Neural crest cell (in vitro differentiated cells): Measurements from ENCODE around the gene VTA1. TPM values are rescaled to one million over a fixed set of nuclear protein-coding genes. Genes with fewer than 3 reads are reported as not detected.
"Not testable (repeated sequence)": the region's sequence is repeated elsewhere in the genome, so short reads cannot be mapped to it uniquely, and the experiment has no call there.

Source experiments
- DNase-seq: peaks from one replicate; pipeline ENCODE4 v3.0.0; 2021; ENCODE audit warnings: low read depth, mixed read lengths, low spot score
- H3K27ac Mint-ChIP-seq: one replicate; pipeline ENCODE4 v1.8.0; 2021; ENCODE audit warnings: mild to moderate bottlenecking, mixed read lengths; ENCODE audit not compliant: unreplicated experiment
- H3K27me3 Mint-ChIP-seq: 2 replicates; pipeline ENCODE4 v1.8.0; 2021; ENCODE audit warnings: low read depth, mild to moderate bottlenecking, mixed read lengths
- H3K36me3 Mint-ChIP-seq: 2 replicates; pipeline ENCODE4 v1.8.0; 2021; ENCODE audit warnings: low read depth, mild to moderate bottlenecking, mixed read lengths
- H3K4me1 Mint-ChIP-seq: 2 replicates; pipeline ENCODE4 v1.8.0; 2021; ENCODE audit warnings: mixed read lengths
- H3K4me3 Mint-ChIP-seq: one replicate; pipeline ENCODE4 v1.8.0; 2021; ENCODE audit warnings: mild to moderate bottlenecking, mixed read lengths
- H3K9me3 Mint-ChIP-seq: 2 replicates; pipeline ENCODE4 v1.8.0; 2021; ENCODE audit warnings: mixed read lengths
- CTCF ChIP-seq: fragments of 200-600 bp; sonication (generic); conservative IDR thresholded peaks from 2 replicates; pipeline ENCODE4 v1.5.0; 2021; ENCODE audit warnings: antibody characterized with exemption, mild to moderate bottlenecking
- long read RNA-seq: library from polyadenylated mRNA; unstranded; transcript quantifications from one replicate; pipeline ENCODE4 v2.0.0, GENCODE V29; 2020
- total RNA-seq: library from RNA; stranded (reverse); gene quantifications from 2 replicates; pipeline ENCODE4 v1.2.1, GENCODE V29; 2021

The VTA1 gene, protein sequence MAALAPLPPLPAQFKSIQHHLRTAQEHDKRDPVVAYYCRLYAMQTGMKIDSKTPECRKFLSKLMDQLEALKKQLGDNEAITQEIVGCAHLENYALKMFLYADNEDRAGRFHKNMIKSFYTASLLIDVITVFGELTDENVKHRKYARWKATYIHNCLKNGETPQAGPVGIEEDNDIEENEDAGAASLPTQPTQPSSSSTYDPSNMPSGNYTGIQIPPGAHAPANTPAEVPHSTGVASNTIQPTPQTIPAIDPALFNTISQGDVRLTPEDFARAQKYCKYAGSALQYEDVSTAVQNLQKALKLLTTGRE
- total RNA-seq: 48.1 and 49.5 TPM in 2 replicates
- long read RNA-seq, full-length matches to known transcripts: 82 of 117 reads
- long read RNA-seq, partial matches to known transcripts: 31 of 117 reads
- long read RNA-seq, other reads (novel, unspliced or antisense): 4 of 117 reads

- H3K4me3 Mint-ChIP-seq: peak within 1 kb of the TSS; percentile 91
- no peaks in the 10 kb centered on the region for H3K9me3 Mint-ChIP-seq
- peak; percentile 93 for TF ChIP-seq CTCF
- no peaks in the 10 kb centered on the region for H3K27me3 Mint-ChIP-seq
- peak within 1 kb of the TSS; percentile 4 for H3K27ac Mint-ChIP-seq
- peaks cover 2% of the 10 kb centered on the region for H3K36me3 Mint-ChIP-seq
- peaks cover 43% of the 10 kb centered on the region for H3K4me1 Mint-ChIP-seq
- peak; percentile 89 for DNase-seq
Measured at GRCh38 chr6:142146828-142147662, at the start of gene VTA1, which contains the start of gene NMBR. Gene VTA1 (plus strand): TSS chr6:142147263. CDS start chr6:142147288, 25 bp downstream. Gene NMBR (minus strand): TSS chr6:142147122. CDS start chr6:142088658, 58,464 bp downstream.

DNA sequence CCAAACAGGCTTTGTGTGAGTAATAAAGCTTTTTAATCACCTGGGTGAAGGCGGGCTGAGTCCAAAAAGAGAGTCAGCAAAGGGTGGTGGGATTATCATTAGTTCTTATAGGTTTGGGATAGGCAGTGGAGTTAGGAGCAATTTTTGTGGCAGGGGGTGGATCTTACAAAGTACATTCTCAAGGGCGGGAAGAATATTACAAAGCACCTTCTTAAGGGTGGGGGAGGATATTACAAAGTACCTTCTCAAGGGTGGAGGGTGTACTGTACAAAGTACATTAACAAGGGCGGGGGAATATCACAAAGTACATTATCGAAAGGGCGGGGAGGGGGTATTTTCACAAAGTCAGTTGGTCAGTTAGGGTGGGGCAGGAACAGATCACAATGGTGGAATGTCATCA lies 42.2 kb upstream of the VTA1 start:
- H3K9me3 Mint-ChIP-seq, DNase-seq, H3K4me1 Mint-ChIP-seq, H3K27me3 Mint-ChIP-seq, H3K4me3 Mint-ChIP-seq, H3K36me3 Mint-ChIP-seq, H3K27ac Mint-ChIP-seq: not testable (repeated sequence)

GRCh38 chr6:142110820-142111219 lies 36.2 kb upstream of the VTA1 start:
- not testable (repeated sequence) for H3K9me3 Mint-ChIP-seq, H3K27me3 Mint-ChIP-seq

GRCh38 chr6:142112451-142113061 lies 34.5 kb upstream of the VTA1 start:
- H3K27ac Mint-ChIP-seq: no peak overlapping the region
- peak; percentile 89 for DNase-seq
- H3K4me1 Mint-ChIP-seq: peaks cover 3% of the 10 kb centered on the region
- no peaks in the 10 kb centered on the region for H3K9me3 Mint-ChIP-seq
- TF ChIP-seq CTCF: peak; percentile 87
- no peak overlapping the region for H3K4me3 Mint-ChIP-seq
- H3K27me3 Mint-ChIP-seq: no peaks in the 10 kb centered on the region
- no peaks in the 10 kb centered on the region for H3K36me3 Mint-ChIP-seq

More at GRCh38 chr6:142110820-142111219, 36.2 kb upstream of the VTA1 start:
- H3K4me1 Mint-ChIP-seq, H3K4me3 Mint-ChIP-seq, DNase-seq, H3K36me3 Mint-ChIP-seq, H3K27ac Mint-ChIP-seq: not testable (repeated sequence)

GRCh38 chr6:142117366-142117765 lies 29.7 kb upstream of the VTA1 start:
- Mint-ChIP-seq H3K36me3 (no peaks in the 10 kb centered on the region), H3K4me1 (peaks cover 3% of the 10 kb centered on the region), H3K4me3 (no peak overlapping the region), H3K27ac (no peak overlapping the region), H3K9me3 (no peaks in the 10 kb centered on the region), H3K27me3 (no peaks in the 10 kb centered on the region)
- TF ChIP-seq CTCF: no peak
- no peak for DNase-seq

GRCh38 chr6:142118328-142118727 lies 28.7 kb upstream of the VTA1 start:
- TF ChIP-seq CTCF: no peak
- H3K4me3 Mint-ChIP-seq: no peak overlapping the region
- H3K27ac Mint-ChIP-seq: no peak overlapping the region
- DNase-seq: no peak
- no peaks in the 10 kb centered on the region for H3K4me1 Mint-ChIP-seq
- H3K9me3 Mint-ChIP-seq: no peaks in the 10 kb centered on the region
- H3K36me3 Mint-ChIP-seq: no peaks in the 10 kb centered on the region
- no peaks in the 10 kb centered on the region for H3K27me3 Mint-ChIP-seq
